ENCODE measurements around the gene KLK1. TPM values are rescaled to one million over a fixed set of nuclear protein-coding genes. Genes with fewer than 3 reads are reported as not detected.
A peak's percentile ranks its signal among the peaks of the same experiment; 100 is the strongest.

Gene KLK1
- total and polyA plus RNA-seq, 2 of the 13 experiments (the other 11 are each of a cell fraction or from before 2014, with no cell fraction given): not detected

DNA sequence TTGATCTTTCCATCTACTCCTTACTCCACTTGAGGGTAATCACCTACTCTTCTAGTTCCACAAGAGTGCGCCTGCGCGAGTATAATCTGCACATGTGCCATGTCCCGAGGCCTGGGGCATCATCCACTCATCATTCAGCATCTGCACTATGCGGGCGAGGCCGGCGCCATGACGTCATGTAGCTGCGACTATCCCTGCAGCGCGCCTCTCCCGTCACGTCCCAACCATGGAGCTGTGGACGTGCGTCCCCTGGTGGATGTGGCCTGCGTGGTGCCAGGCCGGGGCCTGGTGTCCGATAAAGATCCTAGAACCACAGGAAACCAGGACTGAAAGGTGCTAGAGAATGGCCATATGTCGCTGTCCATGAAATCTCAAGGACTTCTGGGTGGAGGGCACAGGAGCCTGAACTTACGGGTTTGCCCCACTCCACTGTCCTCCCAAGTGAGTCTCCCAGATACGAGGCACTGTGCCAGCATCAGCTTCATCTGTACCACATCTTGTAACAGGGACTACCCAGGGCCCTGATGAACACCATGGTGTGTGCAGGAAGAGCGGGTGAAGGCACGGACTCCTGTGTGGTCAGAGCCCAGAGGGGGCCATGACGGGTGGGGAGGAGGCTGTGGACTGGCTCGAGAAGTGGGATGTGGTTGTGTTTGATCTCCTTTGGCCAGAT is 47.0 kb upstream of the KLK1 start (continued):
- TF ChIP-seq, protein P1, sequence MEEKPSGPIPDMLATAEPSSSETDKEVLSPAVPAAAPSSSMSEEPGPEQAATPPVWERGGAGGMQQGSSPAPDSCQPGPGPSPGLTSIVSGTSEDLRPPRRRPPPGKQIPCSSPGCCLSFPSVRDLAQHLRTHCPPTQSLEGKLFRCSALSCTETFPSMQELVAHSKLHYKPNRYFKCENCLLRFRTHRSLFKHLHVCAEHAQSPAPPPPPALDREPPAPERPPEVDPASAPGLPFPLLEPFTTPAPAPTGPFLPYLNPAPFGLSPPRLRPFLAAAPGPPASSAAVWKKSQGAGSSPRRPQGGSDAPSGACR (CRISPR knock-in tag; IDR thresholded peaks at IDR 0.05): no peak
- TF ChIP-seq SP2 (CRISPR knock-in tag; IDR thresholded peaks at IDR 0.05): no peak
- TF ChIP-seq CREM (IDR thresholded peaks at IDR 0.05): peak; percentile 82
- TF ChIP-seq CREM (CRISPR knock-in tag; IDR thresholded peaks at IDR 0.05): no peak
- TF ChIP-seq, protein P2, sequence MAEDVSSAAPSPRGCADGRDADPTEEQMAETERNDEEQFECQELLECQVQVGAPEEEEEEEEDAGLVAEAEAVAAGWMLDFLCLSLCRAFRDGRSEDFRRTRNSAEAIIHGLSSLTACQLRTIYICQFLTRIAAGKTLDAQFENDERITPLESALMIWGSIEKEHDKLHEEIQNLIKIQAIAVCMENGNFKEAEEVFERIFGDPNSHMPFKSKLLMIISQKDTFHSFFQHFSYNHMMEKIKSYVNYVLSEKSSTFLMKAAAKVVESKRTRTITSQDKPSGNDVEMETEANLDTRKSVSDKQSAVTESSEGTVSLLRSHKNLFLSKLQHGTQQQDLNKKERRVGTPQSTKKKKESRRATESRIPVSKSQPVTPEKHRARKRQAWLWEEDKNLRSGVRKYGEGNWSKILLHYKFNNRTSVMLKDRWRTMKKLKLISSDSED (CRISPR knock-in tag; IDR thresholded peaks at IDR 0.05): no peak
- TF ChIP-seq NKX3-1 (CRISPR knock-in tag; IDR thresholded peaks at IDR 0.05): no peak
- peak; percentile 83 for TF ChIP-seq ATF1 (CRISPR knock-in tag; IDR thresholded peaks at IDR 0.05)
- no peak for TF ChIP-seq ZBTB38 (CRISPR knock-in tag; IDR thresholded peaks at IDR 0.05)
- no peak for TF ChIP-seq CBX2 (IDR thresholded peaks at IDR 0.05; ENCODE audit: low read depth, low read length)
- TF ChIP-seq CBX2 (CRISPR knock-in tag; IDR thresholded peaks at IDR 0.05; ENCODE audit: low read depth): no peak
- TF ChIP-seq ZNF841 (CRISPR knock-in tag; IDR thresholded peaks at IDR 0.05; ENCODE audit: borderline replicate concordance): no peak
- no peak for TF ChIP-seq ZBTB8A (CRISPR knock-in tag; IDR thresholded peaks at IDR 0.05; ENCODE audit: borderline replicate concordance, low read depth)
- TF ChIP-seq ZNF75D (CRISPR knock-in tag; IDR thresholded peaks at IDR 0.05; ENCODE audit: borderline replicate concordance): no peak
- no peak for TF ChIP-seq ZFX (CRISPR knock-in tag; IDR thresholded peaks at IDR 0.05; ENCODE audit: low read depth)
- TF ChIP-seq, protein P3, sequence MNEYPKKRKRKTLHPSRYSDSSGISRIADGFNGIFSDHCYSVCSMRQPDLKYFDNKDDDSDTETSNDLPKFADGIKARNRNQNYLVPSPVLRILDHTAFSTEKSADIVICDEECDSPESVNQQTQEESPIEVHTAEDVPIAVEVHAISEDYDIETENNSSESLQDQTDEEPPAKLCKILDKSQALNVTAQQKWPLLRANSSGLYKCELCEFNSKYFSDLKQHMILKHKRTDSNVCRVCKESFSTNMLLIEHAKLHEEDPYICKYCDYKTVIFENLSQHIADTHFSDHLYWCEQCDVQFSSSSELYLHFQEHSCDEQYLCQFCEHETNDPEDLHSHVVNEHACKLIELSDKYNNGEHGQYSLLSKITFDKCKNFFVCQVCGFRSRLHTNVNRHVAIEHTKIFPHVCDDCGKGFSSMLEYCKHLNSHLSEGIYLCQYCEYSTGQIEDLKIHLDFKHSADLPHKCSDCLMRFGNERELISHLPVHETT (CRISPR knock-in tag; conservative IDR thresholded peaks at IDR 0.05): no peak
- TF ChIP-seq MED8 (CRISPR knock-in tag; IDR thresholded peaks at IDR 0.05; ENCODE audit: insufficient replicate concordance): no peak
- no peak for TF ChIP-seq ISL2 (CRISPR knock-in tag; IDR thresholded peaks at IDR 0.05)
- TF ChIP-seq, protein P4, sequence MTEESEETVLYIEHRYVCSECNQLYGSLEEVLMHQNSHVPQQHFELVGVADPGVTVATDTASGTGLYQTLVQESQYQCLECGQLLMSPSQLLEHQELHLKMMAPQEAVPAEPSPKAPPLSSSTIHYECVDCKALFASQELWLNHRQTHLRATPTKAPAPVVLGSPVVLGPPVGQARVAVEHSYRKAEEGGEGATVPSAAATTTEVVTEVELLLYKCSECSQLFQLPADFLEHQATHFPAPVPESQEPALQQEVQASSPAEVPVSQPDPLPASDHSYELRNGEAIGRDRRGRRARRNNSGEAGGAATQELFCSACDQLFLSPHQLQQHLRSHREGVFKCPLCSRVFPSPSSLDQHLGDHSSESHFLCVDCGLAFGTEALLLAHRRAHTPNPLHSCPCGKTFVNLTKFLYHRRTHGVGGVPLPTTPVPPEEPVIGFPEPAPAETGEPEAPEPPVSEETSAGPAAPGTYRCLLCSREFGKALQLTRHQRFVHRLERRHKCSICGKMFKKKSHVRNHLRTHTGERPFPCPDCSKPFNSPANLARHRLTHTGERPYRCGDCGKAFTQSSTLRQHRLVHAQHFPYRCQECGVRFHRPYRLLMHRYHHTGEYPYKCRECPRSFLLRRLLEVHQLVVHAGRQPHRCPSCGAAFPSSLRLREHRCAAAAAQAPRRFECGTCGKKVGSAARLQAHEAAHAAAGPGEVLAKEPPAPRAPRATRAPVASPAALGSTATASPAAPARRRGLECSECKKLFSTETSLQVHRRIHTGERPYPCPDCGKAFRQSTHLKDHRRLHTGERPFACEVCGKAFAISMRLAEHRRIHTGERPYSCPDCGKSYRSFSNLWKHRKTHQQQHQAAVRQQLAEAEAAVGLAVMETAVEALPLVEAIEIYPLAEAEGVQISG (CRISPR knock-in tag; IDR thresholded peaks at IDR 0.05): peak; percentile 60; the same call in 1 of the 2 replicates
- no peak for TF ChIP-seq ZNF879 (CRISPR knock-in tag; IDR thresholded peaks at IDR 0.05)
- no peak for TF ChIP-seq ZNF569 (CRISPR knock-in tag; IDR thresholded peaks at IDR 0.05; ENCODE audit: borderline replicate concordance)
- 0 out of 2 replicates have a peak, but pooled peaks have one; percentile 36 for TF ChIP-seq KDM2A (CRISPR knock-in tag; IDR thresholded peaks at IDR 0.05; ENCODE audit: borderline replicate concordance, low read depth)
- peak; percentile 29; the same call in 1 of the 2 replicates for TF ChIP-seq STAG1 (CRISPR knock-in tag; IDR thresholded peaks at IDR 0.05)

Data from HepG2 (cell line).